ENCODE measurements around the gene ACSM6. TPM values are rescaled to one million over a fixed set of nuclear protein-coding genes. Genes with fewer than 3 reads are reported as not detected.

Gene ACSM6
- total RNA-seq, 2 experiments from 2014 or later: not detected

DNA sequence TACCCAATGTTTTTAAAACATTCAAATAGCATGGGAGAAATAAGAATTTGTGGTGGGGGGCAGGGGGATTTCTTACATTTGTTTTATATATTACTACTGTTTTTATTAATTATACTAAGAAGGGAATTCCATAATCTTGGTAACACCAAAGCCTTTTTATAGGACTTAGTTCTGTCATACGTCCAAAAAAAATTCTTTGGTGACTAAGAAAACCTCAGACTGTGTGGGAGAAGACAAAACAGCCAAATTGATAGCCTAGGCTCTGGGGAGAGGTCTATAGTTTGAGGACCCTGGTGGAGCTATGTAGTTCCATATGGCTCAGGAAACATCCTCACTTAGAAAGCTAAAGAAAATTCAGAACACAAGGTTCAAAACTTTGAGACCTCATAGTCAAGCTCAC, 23.4 kb downstream of the ACSM6 start:
- H3K4me1 Mint-ChIP-seq (ENCODE audit: low read depth): no peaks in the 10 kb centered on the region
- Histone ChIP-seq H3K4me3 (ENCODE audit: low read length) (no peak overlapping the region), H3K36me3 (ENCODE audit: insufficient read depth, low read length) (no peaks in the 10 kb centered on the region), H3K4me1 (ENCODE audit: insufficient read depth, low read length) (no peaks in the 10 kb centered on the region), H3K9me3 (ENCODE audit: control insufficient read depth in 1 of 2, insufficient read depth in 1 of 2, low read length in 2 of 2) (no peaks in the 10 kb centered on the region), H3K27me3 (ENCODE audit: control insufficient read depth in 1 of 2, insufficient read depth in 2 of 2, low read length in 2 of 2) (no peaks in the 10 kb centered on the region), H3K27ac (ENCODE audit: low read depth in 1 of 2, low read length in 2 of 2) (no peak overlapping the region)
- no peak for ATAC-seq (ENCODE audit: poor library complexity)
- H3K4me3 Mint-ChIP-seq: no peak overlapping the region
- ChIA-PET POLR2A (no interaction called here), CTCF (no interaction called here)
- no peak for DNase-seq
- peaks cover 5% of the 10 kb centered on the region for H3K27me3 Mint-ChIP-seq
- peaks cover 2% of the 10 kb centered on the region for H3K9me3 Mint-ChIP-seq
- no peaks in the 10 kb centered on the region for H3K36me3 Mint-ChIP-seq (ENCODE audit: low read depth)
- TF ChIP-seq, protein P1, sequence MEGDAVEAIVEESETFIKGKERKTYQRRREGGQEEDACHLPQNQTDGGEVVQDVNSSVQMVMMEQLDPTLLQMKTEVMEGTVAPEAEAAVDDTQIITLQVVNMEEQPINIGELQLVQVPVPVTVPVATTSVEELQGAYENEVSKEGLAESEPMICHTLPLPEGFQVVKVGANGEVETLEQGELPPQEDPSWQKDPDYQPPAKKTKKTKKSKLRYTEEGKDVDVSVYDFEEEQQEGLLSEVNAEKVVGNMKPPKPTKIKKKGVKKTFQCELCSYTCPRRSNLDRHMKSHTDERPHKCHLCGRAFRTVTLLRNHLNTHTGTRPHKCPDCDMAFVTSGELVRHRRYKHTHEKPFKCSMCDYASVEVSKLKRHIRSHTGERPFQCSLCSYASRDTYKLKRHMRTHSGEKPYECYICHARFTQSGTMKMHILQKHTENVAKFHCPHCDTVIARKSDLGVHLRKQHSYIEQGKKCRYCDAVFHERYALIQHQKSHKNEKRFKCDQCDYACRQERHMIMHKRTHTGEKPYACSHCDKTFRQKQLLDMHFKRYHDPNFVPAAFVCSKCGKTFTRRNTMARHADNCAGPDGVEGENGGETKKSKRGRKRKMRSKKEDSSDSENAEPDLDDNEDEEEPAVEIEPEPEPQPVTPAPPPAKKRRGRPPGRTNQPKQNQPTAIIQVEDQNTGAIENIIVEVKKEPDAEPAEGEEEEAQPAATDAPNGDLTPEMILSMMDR (IDR thresholded peaks at IDR 0.05): no peak
- intact Hi-C loops (cut with DNase I, micrococcal nuclease): no loop called here
- no peak overlapping the region for H3K27ac Mint-ChIP-seq

- no peak for DNase-seq
- no peak overlapping the region for H3K4me3 Mint-ChIP-seq
- Histone ChIP-seq H3K27ac (ENCODE audit: low read depth in 1 of 2, low read length in 2 of 2) (no peak overlapping the region), H3K9me3 (ENCODE audit: control insufficient read depth in 1 of 2, insufficient read depth in 1 of 2, low read length in 2 of 2) (no peaks in the 10 kb centered on the region), H3K4me1 (ENCODE audit: insufficient read depth, low read length) (no peaks in the 10 kb centered on the region), H3K36me3 (ENCODE audit: insufficient read depth, low read length) (no peaks in the 10 kb centered on the region), H3K27me3 (ENCODE audit: control insufficient read depth in 1 of 2, insufficient read depth in 2 of 2, low read length in 2 of 2) (no peaks in the 10 kb centered on the region), H3K4me3 (ENCODE audit: low read length) (no peak overlapping the region)
- no peak for ATAC-seq (ENCODE audit: poor library complexity)
- POLR2A ChIA-PET: no interaction called here
- H3K9me3 Mint-ChIP-seq: no peaks in the 10 kb centered on the region
- CTCF ChIA-PET: no interaction called here
- H3K27ac Mint-ChIP-seq: no peak overlapping the region
- no peaks in the 10 kb centered on the region for H3K36me3 Mint-ChIP-seq (ENCODE audit: low read depth)
- TF ChIP-seq, protein P1 (IDR thresholded peaks at IDR 0.05): no peak
- H3K4me1 Mint-ChIP-seq (ENCODE audit: low read depth): no peaks in the 10 kb centered on the region
- intact Hi-C loops (cut with DNase I, micrococcal nuclease): no loop called here
- peaks cover 5% of the 10 kb centered on the region for H3K27me3 Mint-ChIP-seq
Measured at GRCh38 chr10:95220539-95220938, 26.5 kb downstream of the ACSM6 start.

- Mint-ChIP-seq H3K27me3 (peaks cover 5% of the 10 kb centered on the region), H3K4me3 (no peak overlapping the region), H3K9me3 (no peaks in the 10 kb centered on the region), H3K4me1 (ENCODE audit: low read depth) (no peaks in the 10 kb centered on the region), H3K36me3 (ENCODE audit: low read depth) (no peaks in the 10 kb centered on the region), H3K27ac (no peak overlapping the region)
- ChIA-PET POLR2A (no interaction called here), CTCF (no interaction called here)
- no peaks in the 10 kb centered on the region for H3K36me3 ChIP-seq (ENCODE audit: insufficient read depth, low read length)
- no peaks in the 10 kb centered on the region for H3K4me1 ChIP-seq (ENCODE audit: insufficient read depth, low read length)
- no peak overlapping the region for H3K4me3 ChIP-seq (ENCODE audit: low read length)
- ATAC-seq (ENCODE audit: poor library complexity): no peak
- TF ChIP-seq, protein P1 (IDR thresholded peaks at IDR 0.05): no peak
- no peaks in the 10 kb centered on the region for H3K9me3 ChIP-seq (ENCODE audit: control insufficient read depth in 1 of 2, insufficient read depth in 1 of 2, low read length in 2 of 2)
- intact Hi-C loops (cut with DNase I, micrococcal nuclease): no loop called here
- no peaks in the 10 kb centered on the region for H3K27me3 ChIP-seq (ENCODE audit: control insufficient read depth in 1 of 2, insufficient read depth in 2 of 2, low read length in 2 of 2)
- no peak overlapping the region for H3K27ac ChIP-seq (ENCODE audit: low read depth in 1 of 2, low read length in 2 of 2)
- no peak for DNase-seq
Measured at GRCh38 chr10:95221124-95221523, 27.1 kb downstream of the ACSM6 start.
